LNCAP (cell line): ENCODE results near the gene PCDH8.

Experiments
- TF ChIP-seq, protein P1 (sequence below): fragments of 450-650 bp; IDR thresholded peaks from 2 replicates; pipeline ENCODE4 v1.5.1; 2017; ENCODE audit warnings: mild to moderate bottlenecking

The PCDH8 gene

DNA sequence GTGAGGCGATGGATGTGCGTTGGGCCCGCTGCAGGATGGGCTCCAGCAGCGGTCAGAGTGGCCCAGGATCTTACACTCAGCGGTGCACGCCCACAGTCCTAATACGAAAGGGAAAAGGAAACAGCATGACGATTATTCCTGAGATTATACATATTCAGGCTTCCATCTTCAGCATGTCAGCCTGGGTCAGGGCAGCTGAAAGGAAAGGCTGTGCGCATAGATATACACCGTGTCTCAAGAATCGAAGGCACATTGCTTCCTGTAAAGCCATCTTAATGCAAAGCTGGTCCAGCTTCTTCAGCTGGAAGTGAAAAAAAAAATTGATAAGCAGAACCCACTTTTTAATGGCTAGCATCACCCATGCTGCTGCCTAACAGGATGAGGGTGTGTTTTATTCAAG, 3.6 kb downstream of the PCDH8 start:
- TF ChIP-seq, protein P1, sequence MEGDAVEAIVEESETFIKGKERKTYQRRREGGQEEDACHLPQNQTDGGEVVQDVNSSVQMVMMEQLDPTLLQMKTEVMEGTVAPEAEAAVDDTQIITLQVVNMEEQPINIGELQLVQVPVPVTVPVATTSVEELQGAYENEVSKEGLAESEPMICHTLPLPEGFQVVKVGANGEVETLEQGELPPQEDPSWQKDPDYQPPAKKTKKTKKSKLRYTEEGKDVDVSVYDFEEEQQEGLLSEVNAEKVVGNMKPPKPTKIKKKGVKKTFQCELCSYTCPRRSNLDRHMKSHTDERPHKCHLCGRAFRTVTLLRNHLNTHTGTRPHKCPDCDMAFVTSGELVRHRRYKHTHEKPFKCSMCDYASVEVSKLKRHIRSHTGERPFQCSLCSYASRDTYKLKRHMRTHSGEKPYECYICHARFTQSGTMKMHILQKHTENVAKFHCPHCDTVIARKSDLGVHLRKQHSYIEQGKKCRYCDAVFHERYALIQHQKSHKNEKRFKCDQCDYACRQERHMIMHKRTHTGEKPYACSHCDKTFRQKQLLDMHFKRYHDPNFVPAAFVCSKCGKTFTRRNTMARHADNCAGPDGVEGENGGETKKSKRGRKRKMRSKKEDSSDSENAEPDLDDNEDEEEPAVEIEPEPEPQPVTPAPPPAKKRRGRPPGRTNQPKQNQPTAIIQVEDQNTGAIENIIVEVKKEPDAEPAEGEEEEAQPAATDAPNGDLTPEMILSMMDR, result no peak

DNA sequence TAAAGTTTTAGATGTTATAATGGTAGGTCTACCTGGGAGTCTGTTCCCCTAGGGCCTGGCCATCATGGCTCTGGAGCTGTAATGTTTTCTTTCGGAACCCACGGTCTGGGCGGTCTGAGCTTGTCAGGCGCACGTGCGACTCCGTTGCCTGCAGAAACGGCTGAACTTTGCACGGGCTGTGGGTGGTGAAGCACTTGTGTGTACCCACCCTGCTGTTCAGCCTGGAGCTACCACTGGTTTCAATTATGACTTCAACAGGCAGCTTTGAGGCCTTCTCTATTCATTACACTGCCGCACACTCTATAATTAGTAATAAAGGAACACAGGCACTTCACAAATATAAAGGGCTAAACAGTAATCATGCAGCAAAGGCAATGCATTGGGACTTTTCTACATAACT, 6.0 kb downstream of the PCDH8 start:
- TF ChIP-seq, protein P1, result no peak

DNA sequence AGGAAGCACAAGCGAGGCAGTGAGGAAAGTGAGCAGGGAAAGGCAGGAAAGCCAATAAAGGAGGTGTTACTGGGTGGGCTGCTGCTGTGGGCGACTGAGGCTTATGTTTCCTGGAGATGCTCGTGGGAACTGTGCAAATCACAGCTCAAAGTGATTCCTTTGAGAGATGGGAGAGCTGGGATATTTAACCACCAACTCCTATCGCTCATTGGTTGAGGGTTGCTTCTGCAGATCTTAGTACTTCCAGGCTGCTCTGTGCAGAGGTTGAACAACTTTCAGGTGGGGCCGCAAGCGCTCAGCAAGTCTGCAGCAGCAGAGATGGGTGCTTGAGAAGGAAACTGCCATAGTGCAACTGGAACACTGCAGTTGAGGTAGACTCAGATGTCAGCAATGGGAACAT, 8.4 kb downstream of the PCDH8 start:
- TF ChIP-seq, protein P1, result no peak

DNA sequence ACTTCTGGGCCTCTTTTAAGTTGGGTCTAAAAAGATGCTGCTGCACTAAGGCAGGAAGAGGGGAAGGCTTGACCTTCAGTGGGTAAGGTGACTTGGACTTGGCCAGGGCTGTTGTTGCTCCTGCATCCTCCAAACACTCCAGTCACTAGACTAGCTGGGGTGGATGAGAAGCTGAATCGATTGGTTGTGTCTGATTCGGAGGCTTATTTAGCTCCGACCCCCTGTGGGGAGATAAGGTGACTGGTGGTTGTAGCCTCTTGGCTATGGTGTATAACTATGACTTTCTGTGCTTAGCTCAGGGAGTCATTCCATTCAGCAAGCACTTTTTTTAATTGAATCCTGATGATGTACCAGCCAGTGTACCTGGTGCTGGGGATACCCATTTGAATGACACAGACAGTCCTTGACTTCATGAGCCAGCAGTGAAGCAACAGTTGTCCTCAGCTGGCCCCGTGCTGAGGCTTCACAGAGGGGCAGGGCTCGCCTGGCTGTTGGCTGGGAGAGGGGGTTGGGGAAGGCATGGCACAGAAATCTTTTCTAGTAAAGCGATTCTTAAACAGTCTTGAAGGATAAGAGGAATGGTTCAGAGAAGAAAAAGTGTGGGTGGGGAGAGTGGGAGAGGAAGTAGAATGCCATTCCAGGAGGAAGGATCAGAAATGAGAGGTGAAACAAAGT, 9.9 kb downstream of the PCDH8 start:
- TF ChIP-seq, protein P1, result no peak

DNA sequence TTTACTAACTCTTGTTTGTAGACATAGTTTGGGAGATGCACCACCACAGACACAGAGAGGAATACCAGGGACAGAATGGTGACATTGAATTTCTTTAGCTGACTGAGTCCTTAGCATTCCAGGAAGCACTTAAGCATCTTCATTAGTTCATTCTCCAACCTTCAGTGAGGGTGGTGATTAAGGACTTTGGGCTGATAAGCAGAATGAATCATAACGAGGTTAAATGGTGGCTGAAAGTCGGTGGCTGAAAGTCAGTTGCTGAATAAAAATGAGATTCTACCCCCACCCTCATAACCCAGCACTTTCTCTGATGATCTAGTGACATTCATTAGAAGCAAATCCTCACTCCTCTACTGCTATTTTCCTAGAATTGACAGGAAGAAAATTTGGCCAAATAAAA, 10.6 kb downstream of the PCDH8 start:
- TF ChIP-seq, protein P1, result no peak

DNA sequence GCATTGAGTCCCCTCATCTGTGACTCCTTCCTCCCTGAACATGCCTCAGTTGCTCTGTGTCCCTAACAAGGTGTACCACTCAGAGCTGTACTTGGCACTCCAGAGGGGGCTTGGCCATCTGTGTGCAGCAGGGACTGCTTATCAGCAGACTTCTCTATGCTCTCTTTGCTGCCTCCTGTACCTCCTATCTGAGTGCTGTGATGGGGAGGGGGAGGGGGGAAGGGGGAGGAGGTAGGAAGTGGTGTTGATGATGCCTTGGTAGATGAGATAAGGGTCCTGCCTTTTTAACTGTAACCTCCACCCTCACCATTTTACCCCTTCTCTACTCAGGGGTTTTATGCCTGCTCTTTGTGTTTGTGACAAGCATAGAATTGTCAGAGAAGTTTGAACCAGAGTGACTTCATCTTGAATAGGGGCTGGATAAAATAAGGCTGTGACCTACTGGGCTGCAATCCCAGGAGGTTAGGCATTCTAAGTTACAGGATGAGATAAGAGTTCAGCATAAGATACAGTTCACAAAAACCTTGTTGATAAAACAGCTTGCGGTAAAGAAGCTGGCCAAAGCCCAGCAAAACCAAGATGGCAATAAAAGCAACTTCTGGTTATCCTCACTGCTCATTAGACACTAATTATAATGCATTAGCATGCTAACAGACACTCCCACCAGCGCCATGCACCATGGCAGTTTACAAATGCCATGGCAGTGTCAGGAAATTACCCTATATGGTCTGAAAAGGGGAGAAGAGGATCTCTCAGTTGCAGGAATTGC, 13.2 kb downstream of the PCDH8 start:
- TF ChIP-seq, protein P1, result no peak

DNA sequence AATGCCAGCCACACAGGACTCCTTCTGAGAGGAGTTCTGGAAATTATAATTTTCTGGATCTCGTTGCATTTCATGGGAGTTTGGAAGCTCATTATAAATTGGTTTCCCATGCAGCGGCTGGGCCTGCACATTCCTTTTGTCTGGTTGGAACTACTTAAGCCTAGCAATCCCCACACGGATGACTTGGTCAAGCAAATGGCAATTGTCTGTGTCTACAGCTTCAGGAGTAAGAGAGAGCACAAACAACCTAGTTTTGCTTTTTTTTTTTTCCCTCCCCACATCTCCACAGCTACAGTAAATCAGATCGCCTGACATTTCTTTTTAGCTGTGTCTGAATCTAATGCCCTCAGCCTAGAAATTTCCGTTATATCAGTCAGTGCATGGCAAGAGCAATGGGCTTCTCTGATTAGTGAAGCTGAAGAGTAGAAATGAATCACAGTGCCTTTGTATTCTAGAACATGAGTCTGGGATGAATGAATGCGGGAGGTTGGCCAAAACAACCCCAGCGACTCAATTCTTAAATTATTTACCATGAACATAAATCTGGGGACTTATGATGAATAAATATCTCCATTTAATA, 15.1 kb downstream of the PCDH8 start:
- TF ChIP-seq, protein P1, result no peak
